GM23338 (cell line): ENCODE data around the gene SART3.

Experiments
- CREB1 ChIP-seq: fragments of 250-450 bp; sonication (Bioruptor Pico); IDR thresholded peaks from 2 replicates; pipeline ENCODE4 v1.5.0; 2020; ENCODE audit warnings: low read depth, mild to moderate bottlenecking, moderate library complexity
- EZH2 ChIP-seq: fragments of 200-600 bp; sonication (generic); IDR thresholded peaks from one replicate; pipeline ENCODE4 v1.8.0; 2017; ENCODE audit warnings: antibody characterized with exemption, mild to moderate bottlenecking, low read depth; ENCODE audit not compliant: unreplicated experiment
- EZH2phosphoT487 ChIP-seq: fragments of 200-600 bp; sonication (generic); IDR thresholded peaks from one replicate; pipeline ENCODE4 v1.8.1; 2018; ENCODE audit warnings: antibody characterized with exemption; ENCODE audit not compliant: unreplicated experiment
- JUNB ChIP-seq: IDR thresholded peaks from one replicate; pipeline ENCODE4 v1.6.1; 2016; ENCODE audit warnings: antibody characterized with exemption; ENCODE audit not compliant: unreplicated experiment
- NANOG ChIP-seq: IDR thresholded peaks from 2 replicates; pipeline ENCODE4 v1.6.1; 2016; ENCODE audit warnings: antibody characterized with exemption, borderline replicate concordance
- POLR2AphosphoS5 ChIP-seq: IDR thresholded peaks from 2 replicates; pipeline ENCODE4 v1.6.1; 2016; ENCODE audit warnings: antibody characterized with exemption, low read depth
- STAT1 ChIP-seq: IDR thresholded peaks from one replicate; pipeline ENCODE4 v1.6.1; 2016; ENCODE audit warnings: antibody characterized with exemption; ENCODE audit not compliant: unreplicated experiment
- ZNF114 ChIP-seq: fragments of 250-450 bp; sonication (Bioruptor Pico); IDR thresholded peaks from 2 replicates; pipeline ENCODE4 v1.5.0; 2020; ENCODE audit warnings: mild to moderate bottlenecking, moderate library complexity
- ZNF331 ChIP-seq: fragments of 250-450 bp; sonication (Bioruptor Pico); IDR thresholded peaks from 2 replicates; pipeline ENCODE4 v1.5.0; 2020; ENCODE audit warnings: low read depth, mild to moderate bottlenecking, moderate library complexity
- TF ChIP-seq, protein P1 (sequence below), 2 experiments: fragments of 200-600 bp in 1 of 2; sonication (generic) in 1 of 2; conservative IDR thresholded peaks; 2 replicates each; pipeline versions ENCODE4 v1.5.1 to v1.6.1; 2016 to 2017; ENCODE audit warnings: antibody characterized with exemption in 2 of 2, low read depth in 2 of 2, mild to moderate bottlenecking in 2 of 2, moderate library complexity in 1 of 2
- TF ChIP-seq, protein P2 (sequence below): IDR thresholded peaks from one replicate; pipeline ENCODE4 v1.6.1; 2018; ENCODE audit warnings: antibody characterized with exemption; ENCODE audit not compliant: unreplicated experiment
- TF ChIP-seq, protein P3 (sequence below): IDR thresholded peaks from 2 replicates; pipeline ENCODE4 v1.6.1; 2016; ENCODE audit warnings: antibody characterized with exemption

DNA sequence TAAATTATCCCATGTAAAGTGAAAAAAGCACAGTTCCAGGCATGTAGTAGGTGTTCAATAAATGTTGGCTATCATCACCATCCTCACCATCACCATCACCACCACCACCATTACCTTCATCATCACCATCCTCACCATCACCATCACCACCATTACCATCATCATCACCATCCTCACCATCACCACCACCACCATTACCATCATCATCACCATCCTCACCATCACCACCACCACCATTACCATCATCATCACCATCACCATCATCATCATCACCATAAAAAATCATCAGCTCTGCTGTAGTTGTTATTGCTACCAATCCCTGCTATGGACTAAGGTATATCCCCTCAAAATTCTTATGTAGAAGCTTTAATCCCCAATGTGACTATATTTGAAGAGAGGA lies 16.5 kb upstream of the SART3 start:
- TF ChIP-seq POLR2AphosphoS5 = no peak
- TF ChIP-seq, protein P1, sequence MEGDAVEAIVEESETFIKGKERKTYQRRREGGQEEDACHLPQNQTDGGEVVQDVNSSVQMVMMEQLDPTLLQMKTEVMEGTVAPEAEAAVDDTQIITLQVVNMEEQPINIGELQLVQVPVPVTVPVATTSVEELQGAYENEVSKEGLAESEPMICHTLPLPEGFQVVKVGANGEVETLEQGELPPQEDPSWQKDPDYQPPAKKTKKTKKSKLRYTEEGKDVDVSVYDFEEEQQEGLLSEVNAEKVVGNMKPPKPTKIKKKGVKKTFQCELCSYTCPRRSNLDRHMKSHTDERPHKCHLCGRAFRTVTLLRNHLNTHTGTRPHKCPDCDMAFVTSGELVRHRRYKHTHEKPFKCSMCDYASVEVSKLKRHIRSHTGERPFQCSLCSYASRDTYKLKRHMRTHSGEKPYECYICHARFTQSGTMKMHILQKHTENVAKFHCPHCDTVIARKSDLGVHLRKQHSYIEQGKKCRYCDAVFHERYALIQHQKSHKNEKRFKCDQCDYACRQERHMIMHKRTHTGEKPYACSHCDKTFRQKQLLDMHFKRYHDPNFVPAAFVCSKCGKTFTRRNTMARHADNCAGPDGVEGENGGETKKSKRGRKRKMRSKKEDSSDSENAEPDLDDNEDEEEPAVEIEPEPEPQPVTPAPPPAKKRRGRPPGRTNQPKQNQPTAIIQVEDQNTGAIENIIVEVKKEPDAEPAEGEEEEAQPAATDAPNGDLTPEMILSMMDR (conservative IDR thresholded peaks at IDR 0.05; ENCODE audit: low read depth in 2 of 2) = no peak
- TF ChIP-seq EZH2 = no peak
- TF ChIP-seq CREB1 (CRISPR knock-in tag) = no peak
- TF ChIP-seq, protein P2, sequence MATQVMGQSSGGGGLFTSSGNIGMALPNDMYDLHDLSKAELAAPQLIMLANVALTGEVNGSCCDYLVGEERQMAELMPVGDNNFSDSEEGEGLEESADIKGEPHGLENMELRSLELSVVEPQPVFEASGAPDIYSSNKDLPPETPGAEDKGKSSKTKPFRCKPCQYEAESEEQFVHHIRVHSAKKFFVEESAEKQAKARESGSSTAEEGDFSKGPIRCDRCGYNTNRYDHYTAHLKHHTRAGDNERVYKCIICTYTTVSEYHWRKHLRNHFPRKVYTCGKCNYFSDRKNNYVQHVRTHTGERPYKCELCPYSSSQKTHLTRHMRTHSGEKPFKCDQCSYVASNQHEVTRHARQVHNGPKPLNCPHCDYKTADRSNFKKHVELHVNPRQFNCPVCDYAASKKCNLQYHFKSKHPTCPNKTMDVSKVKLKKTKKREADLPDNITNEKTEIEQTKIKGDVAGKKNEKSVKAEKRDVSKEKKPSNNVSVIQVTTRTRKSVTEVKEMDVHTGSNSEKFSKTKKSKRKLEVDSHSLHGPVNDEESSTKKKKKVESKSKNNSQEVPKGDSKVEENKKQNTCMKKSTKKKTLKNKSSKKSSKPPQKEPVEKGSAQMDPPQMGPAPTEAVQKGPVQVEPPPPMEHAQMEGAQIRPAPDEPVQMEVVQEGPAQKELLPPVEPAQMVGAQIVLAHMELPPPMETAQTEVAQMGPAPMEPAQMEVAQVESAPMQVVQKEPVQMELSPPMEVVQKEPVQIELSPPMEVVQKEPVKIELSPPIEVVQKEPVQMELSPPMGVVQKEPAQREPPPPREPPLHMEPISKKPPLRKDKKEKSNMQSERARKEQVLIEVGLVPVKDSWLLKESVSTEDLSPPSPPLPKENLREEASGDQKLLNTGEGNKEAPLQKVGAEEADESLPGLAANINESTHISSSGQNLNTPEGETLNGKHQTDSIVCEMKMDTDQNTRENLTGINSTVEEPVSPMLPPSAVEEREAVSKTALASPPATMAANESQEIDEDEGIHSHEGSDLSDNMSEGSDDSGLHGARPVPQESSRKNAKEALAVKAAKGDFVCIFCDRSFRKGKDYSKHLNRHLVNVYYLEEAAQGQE = no peak
- TF ChIP-seq JUNB = no peak
- TF ChIP-seq, protein P3, sequence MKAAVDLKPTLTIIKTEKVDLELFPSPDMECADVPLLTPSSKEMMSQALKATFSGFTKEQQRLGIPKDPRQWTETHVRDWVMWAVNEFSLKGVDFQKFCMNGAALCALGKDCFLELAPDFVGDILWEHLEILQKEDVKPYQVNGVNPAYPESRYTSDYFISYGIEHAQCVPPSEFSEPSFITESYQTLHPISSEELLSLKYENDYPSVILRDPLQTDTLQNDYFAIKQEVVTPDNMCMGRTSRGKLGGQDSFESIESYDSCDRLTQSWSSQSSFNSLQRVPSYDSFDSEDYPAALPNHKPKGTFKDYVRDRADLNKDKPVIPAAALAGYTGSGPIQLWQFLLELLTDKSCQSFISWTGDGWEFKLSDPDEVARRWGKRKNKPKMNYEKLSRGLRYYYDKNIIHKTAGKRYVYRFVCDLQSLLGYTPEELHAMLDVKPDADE = no peak
- no peak for TF ChIP-seq EZH2phosphoT487
- no peak for TF ChIP-seq STAT1
- TF ChIP-seq ZNF331 (CRISPR knock-in tag) = no peak
- no peak for TF ChIP-seq ZNF114 (CRISPR knock-in tag)
- no peak for TF ChIP-seq NANOG
